Endothelial cell (in vitro differentiated cells): Measurements from ENCODE around the gene DENND1A. TPM values are rescaled to one million over a fixed set of nuclear protein-coding genes. Genes with fewer than 3 reads are reported as not detected.
"Not testable (repeated sequence)": the region's sequence is repeated elsewhere in the genome, so short reads cannot be mapped to it uniquely, and the experiment has no call there.

Experiments
- DNase-seq: peaks from one replicate; pipeline ENCODE4 v3.0.0; 2021; ENCODE audit warnings: low spot score
- H3K27ac Mint-ChIP-seq: one replicate; pipeline ENCODE4 v1.8.0; 2021; ENCODE audit warnings: mixed read lengths, inconsistent platforms; ENCODE audit not compliant: unreplicated experiment
- H3K27me3 Mint-ChIP-seq: one replicate; pipeline ENCODE4 v1.8.0; 2021; ENCODE audit warnings: mild to moderate bottlenecking, moderate library complexity, mixed read lengths, inconsistent platforms; ENCODE audit not compliant: unreplicated experiment
- H3K36me3 Mint-ChIP-seq: one replicate; pipeline ENCODE4 v1.8.0; 2021; ENCODE audit warnings: mild to moderate bottlenecking, low read depth, mixed read lengths, inconsistent platforms; ENCODE audit not compliant: unreplicated experiment
- H3K4me1 Mint-ChIP-seq: one replicate; pipeline ENCODE4 v1.8.0; 2021; ENCODE audit warnings: mild to moderate bottlenecking, mixed read lengths, inconsistent platforms; ENCODE audit not compliant: unreplicated experiment
- H3K4me3 Mint-ChIP-seq: one replicate; pipeline ENCODE4 v1.8.0; 2021; ENCODE audit warnings: mild to moderate bottlenecking, mixed read lengths, inconsistent platforms; ENCODE audit not compliant: unreplicated experiment
- H3K9me3 Mint-ChIP-seq: one replicate; pipeline ENCODE4 v1.8.0; 2021; ENCODE audit warnings: mixed read lengths, inconsistent platforms; ENCODE audit not compliant: unreplicated experiment
- CTCF ChIP-seq: fragments of 200-600 bp; sonication (generic); IDR thresholded peaks from one replicate; pipeline ENCODE4 v1.5.0; 2021; ENCODE audit warnings: antibody characterized with exemption; ENCODE audit not compliant: unreplicated experiment
- total RNA-seq: library from RNA; stranded (reverse); fragmentation: NEBNext Ultra II Directional; extraction: Animal tissue kit (Norgen Biotek cat#: 25700); gene quantifications from one replicate; pipeline ENCODE4 v1.2.1, GENCODE V29; 2021; ENCODE audit not compliant: unreplicated experiment

The DENND1A gene
- total RNA-seq, 1 donor from 2014 or later, result 14.1 TPM

- no peaks in the 10 kb centered on the region for H3K9me3 Mint-ChIP-seq
- H3K36me3 Mint-ChIP-seq, result no peaks in the 10 kb centered on the region
- no peak overlapping the region for H3K27ac Mint-ChIP-seq
- no peak for DNase-seq
- peaks cover 4% of the 10 kb centered on the region for H3K4me1 Mint-ChIP-seq
- H3K4me3 Mint-ChIP-seq, result no peak overlapping the region
- peaks cover 2% of the 10 kb centered on the region for H3K27me3 Mint-ChIP-seq
- no peak for TF ChIP-seq CTCF
Measured at GRCh38 chr9:123911024-123911423, 18.9 kb downstream of the DENND1A start.

GRCh38 chr9:123909192-123909591 lies 20.7 kb downstream of the DENND1A start:
- not testable (repeated sequence) for H3K27ac Mint-ChIP-seq, H3K4me3 Mint-ChIP-seq

DNA sequence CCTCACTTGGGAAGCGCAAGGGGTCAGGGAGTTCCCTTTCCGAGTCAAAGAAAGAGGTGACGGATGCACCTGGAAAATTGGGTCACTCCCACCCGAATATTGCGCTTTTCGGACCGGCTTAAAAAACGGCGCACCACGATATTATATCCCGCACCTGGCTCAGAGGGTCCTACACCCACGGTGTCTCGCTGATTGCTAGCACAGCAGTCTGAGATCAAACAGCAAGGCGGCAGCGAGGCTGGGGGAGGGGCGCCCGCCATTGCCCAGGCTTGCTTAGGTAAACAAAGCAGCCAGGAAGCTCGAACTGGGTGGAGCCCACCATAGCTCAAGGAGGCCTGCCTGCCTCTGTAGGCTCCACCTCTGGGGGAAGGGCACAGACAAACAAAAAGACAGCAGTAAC lies 26.4 kb downstream of the DENND1A start:
- not testable (repeated sequence) for H3K27me3 Mint-ChIP-seq, H3K9me3 Mint-ChIP-seq, H3K27ac Mint-ChIP-seq, H3K4me1 Mint-ChIP-seq, DNase-seq, H3K4me3 Mint-ChIP-seq
- peaks cover 10% of the 10 kb centered on the region for H3K36me3 Mint-ChIP-seq

More at GRCh38 chr9:123909192-123909591, 20.7 kb downstream of the DENND1A start:
- DNase-seq, H3K27me3 Mint-ChIP-seq, H3K4me1 Mint-ChIP-seq, H3K9me3 Mint-ChIP-seq, H3K36me3 Mint-ChIP-seq: not testable (repeated sequence)

- no peaks in the 10 kb centered on the region for H3K36me3 Mint-ChIP-seq
- peaks cover 4% of the 10 kb centered on the region for H3K4me1 Mint-ChIP-seq
- H3K27ac Mint-ChIP-seq, result no peak overlapping the region
- no peaks in the 10 kb centered on the region for H3K27me3 Mint-ChIP-seq
- H3K4me3 Mint-ChIP-seq, result no peak overlapping the region
- DNase-seq, result no peak
- no peak for TF ChIP-seq CTCF
- H3K9me3 Mint-ChIP-seq, result no peaks in the 10 kb centered on the region
Measured at GRCh38 chr9:123894822-123895221, 35.1 kb downstream of the DENND1A start.

DNA sequence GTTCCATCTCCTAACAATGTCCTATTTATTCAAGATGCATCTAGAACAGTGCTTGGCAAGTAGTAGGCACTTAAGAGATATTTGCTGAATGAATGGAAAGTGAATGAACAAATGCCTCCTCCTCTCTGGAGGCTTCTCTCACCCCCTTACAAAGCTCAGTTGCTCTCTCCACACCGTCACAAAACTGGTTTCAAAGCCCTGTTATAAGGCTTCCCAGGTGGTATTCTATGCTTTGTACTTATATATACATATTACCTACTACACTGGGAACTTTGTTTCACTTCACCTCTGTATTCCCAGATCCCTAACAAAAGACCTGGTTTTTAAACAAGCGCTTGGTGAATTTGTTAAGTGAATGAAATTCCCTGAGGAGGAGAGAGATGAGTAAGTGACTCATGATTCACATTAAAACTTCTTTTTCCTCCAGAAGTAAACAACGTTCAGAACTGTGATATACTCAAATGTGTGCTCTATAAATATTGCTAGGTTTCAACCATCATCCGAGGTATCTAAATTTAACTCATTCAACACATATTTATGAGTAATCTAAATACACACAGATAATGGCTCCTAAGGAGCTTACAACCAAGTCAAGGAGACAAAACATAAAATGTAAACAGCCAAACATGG lies 36.0 kb downstream of the DENND1A start:
- H3K4me3 Mint-ChIP-seq, result no peak overlapping the region

More for the DNA sequence above, 36.0 kb downstream of the DENND1A start:
- H3K9me3 Mint-ChIP-seq, result no peaks in the 10 kb centered on the region
- H3K27me3 Mint-ChIP-seq, result no peaks in the 10 kb centered on the region
- DNase-seq, result no peak
- H3K36me3 Mint-ChIP-seq, result no peaks in the 10 kb centered on the region
- H3K27ac Mint-ChIP-seq, result no peak overlapping the region
- TF ChIP-seq CTCF, result no peak
- H3K4me1 Mint-ChIP-seq, result peaks cover 4% of the 10 kb centered on the region
